GM10248 (cell line): Measurements from ENCODE around the gene SPI1.

Source experiments
- CTCF ChIA-PET: fragments of 300-600 bp; sonication (Branson Sonifier 250); formaldehyde crosslinking; extraction: SDS; loops from one replicate; lab custom pipeline; 2021; ENCODE audit warnings: antibody characterized with exemption; lab: Yijun Ruan, JAX
- POLR2A ChIA-PET: fragments of 350-650 bp; sonication (Branson Sonifier 250); formaldehyde crosslinking; extraction: SDS; loops from one replicate; lab custom pipeline; 2020; ENCODE audit warnings: antibody characterized with exemption; lab: Yijun Ruan, JAX
- DNase-seq: peaks from one replicate; pipeline ENCODE4 v3.0.0; 2012; ENCODE audit errors: extremely low spot score
- CTCF ChIP-seq: IDR thresholded peaks from 2 replicates; pipeline ENCODE4 v1.5.1; 2012; ENCODE audit warnings: mild to moderate bottlenecking, low read depth; ENCODE audit errors: extremely low read depth, missing control alignments, control extremely low read depth

The SPI1 gene

GRCh38 chr11:47394050-47394321, 15.6 kb upstream of the SPI1 start:
- CTCF ChIA-PET = interaction anchor here (1.2 to 10.0 kb wide), 8 partner anchors 8 to 224 kb away, joined by 3 to 92 read pairs (median 4); partner anchors contain the start of gene SLC39A13
- TF ChIP-seq CTCF = no peak
- DNase-seq = no peak
- POLR2A ChIA-PET = no interaction called here

- TF ChIP-seq CTCF = no peak
- ChIA-PET POLR2A (interaction anchor here (0.6 kb wide), 3 partner anchors 156 to 696 kb away, joined by 3 to 4 read pairs (median 4); no protein-coding TSS in a partner anchor), CTCF (interaction anchor here (0.9 to 10.0 kb wide), 11 partner anchors 9 to 224 kb away, joined by 3 to 92 read pairs (median 4); partner anchors contain the start of gene SLC39A13)
- DNase-seq = peak; percentile 61
Measured at GRCh38 chr11:47393163-47394049, 15.1 kb upstream of the SPI1 start.

- TF ChIP-seq CTCF = no peak
- no peak for DNase-seq
- ChIA-PET CTCF (interaction anchor here (0.9 to 10.0 kb wide), 12 partner anchors 10 to 225 kb away, joined by 3 to 92 read pairs (median 4); partner anchors contain the start of gene SLC39A13), POLR2A (interaction anchor here (0.6 kb wide), 3 partner anchors 155 to 697 kb away, joined by 3 to 4 read pairs (median 4); no protein-coding TSS in a partner anchor)
Measured at GRCh38 chr11:47392546-47393162, 14.3 kb upstream of the SPI1 start.

- DNase-seq = no peak
- ChIA-PET POLR2A (interaction anchor here (0.5 kb wide), 1 partner anchor 140 kb away, joined by 3 read pairs; no protein-coding TSS in a partner anchor), CTCF (interaction anchor here (1.1 to 10.0 kb wide), 6 partner anchors 9 to 20 kb away, joined by 3 to 92 read pairs (median 14); partner anchors contain the start of gene SLC39A13)
- TF ChIP-seq CTCF = no peak
Measured at GRCh38 chr11:47391711-47392432, 13.5 kb upstream of the SPI1 start.

GRCh38 chr11:47391077-47391583, 12.8 kb upstream of the SPI1 start:
- ChIA-PET CTCF (interaction anchor here (1.0 to 10.0 kb wide), 6 partner anchors 8 to 52 kb away, joined by 3 to 92 read pairs (median 13); partner anchors contain the start of gene SLC39A13), POLR2A (interaction anchor here (0.5 kb wide), 1 partner anchor 139 kb away, joined by 3 read pairs; no protein-coding TSS in a partner anchor)
- DNase-seq = no peak
- no peak for TF ChIP-seq CTCF
